HepG2 (cell line): ENCODE results near the gene SLC22A23. TPM values are rescaled to one million over a fixed set of nuclear protein-coding genes. Genes with fewer than 3 reads are reported as not detected.

Source experiments
- ARNT2 ChIP-seq: sonication (generic); formaldehyde crosslinking; IDR thresholded peaks from 2 replicates; pipeline ENCODE4 v1.8.0; 2022; ENCODE audit warnings: mild to moderate bottlenecking, low read depth, missing genetic modification reagents, moderate library complexity
- CEBPB ChIP-seq: IDR thresholded peaks from 2 replicates; pipeline ENCODE4 v1.6.1; 2011; ENCODE audit warnings: low read depth, low read length, improper control_type of control experiment, borderline replicate concordance
- DNMT1 ChIP-seq: sonication (generic); formaldehyde crosslinking; IDR thresholded peaks from 2 replicates; pipeline ENCODE4 v1.5.1; 2020; ENCODE audit warnings: mild to moderate bottlenecking, missing genetic modification reagents
- GATAD1 ChIP-seq: IDR thresholded peaks from 2 replicates; pipeline ENCODE4 v1.6.1; 2016; ENCODE audit warnings: missing genetic modification reagents, missing compliant biosample characterization
- IKZF1 ChIP-seq: fragments of 450-650 bp; IDR thresholded peaks from 2 replicates; pipeline ENCODE4 v1.7.1; 2016
- KDM2A ChIP-seq: sonication (generic); formaldehyde crosslinking; IDR thresholded peaks from 2 replicates; pipeline ENCODE4 v1.4.0; 2020; ENCODE audit warnings: low read depth, missing genetic modification reagents, borderline replicate concordance
- KDM4B ChIP-seq: sonication (generic); formaldehyde crosslinking; IDR thresholded peaks from 2 replicates; pipeline ENCODE4 v1.4.0; 2020; ENCODE audit warnings: missing genetic modification reagents
- LCORL ChIP-seq, 2 experiments: fragments of 450-650 bp in 1 of 2; sonication (generic) in 1 of 2; formaldehyde crosslinking in 1 of 2; IDR thresholded peaks; 2 replicates each; pipeline versions ENCODE4 v1.5.0 to v1.6.1; 2017 to 2020; ENCODE audit warnings: antibody characterized with exemption in 1 of 2, missing genetic modification reagents in 1 of 2
- MED13 ChIP-seq: sonication (generic); formaldehyde crosslinking; IDR thresholded peaks from 2 replicates; pipeline ENCODE4 v1.5.0; 2020; ENCODE audit warnings: missing genetic modification reagents
- NFKB2 ChIP-seq: sonication (generic); formaldehyde crosslinking; IDR thresholded peaks from 2 replicates; pipeline ENCODE4 v1.4.0; 2020; ENCODE audit warnings: missing genetic modification reagents, borderline replicate concordance
- NR2C2 ChIP-seq: sonication (generic); formaldehyde crosslinking; IDR thresholded peaks from 2 replicates; pipeline ENCODE4 v1.4.0; 2020; ENCODE audit warnings: missing genetic modification reagents, mild to moderate bottlenecking, moderate library complexity, borderline replicate concordance
- NRL ChIP-seq: sonication (generic); formaldehyde crosslinking; IDR thresholded peaks from 2 replicates; pipeline ENCODE4 v1.5.0; 2020; ENCODE audit warnings: missing genetic modification reagents, mild to moderate bottlenecking, moderate library complexity, borderline replicate concordance
- SRSF4 ChIP-seq: fragments of 200-400 bp; formaldehyde crosslinking; IDR thresholded peaks from one replicate; pipeline ENCODE4 v1.6.1; 2018; ENCODE audit warnings: mild to moderate bottlenecking, low read depth, low read length, moderate library complexity; ENCODE audit not compliant: poor library complexity, severe bottlenecking
- SRSF9 ChIP-seq: fragments of 200-400 bp; formaldehyde crosslinking; IDR thresholded peaks from 2 replicates; pipeline ENCODE4 v1.6.1; 2018; ENCODE audit warnings: borderline replicate concordance, mild to moderate bottlenecking, low read depth, low read length; ENCODE audit not compliant: insufficient read depth, poor library complexity, severe bottlenecking
- STAG1 ChIP-seq: sonication (generic); formaldehyde crosslinking; IDR thresholded peaks from 2 replicates; pipeline ENCODE4 v1.4.0; 2020; ENCODE audit warnings: missing genetic modification reagents
- TCF7 ChIP-seq: sonication (generic); IDR thresholded peaks from 2 replicates; pipeline ENCODE4 v1.6.1; 2016; ENCODE audit warnings: antibody characterized with exemption, low read depth
- XBP1 ChIP-seq: sonication (generic); formaldehyde crosslinking; IDR thresholded peaks from 2 replicates; pipeline ENCODE4 v1.5.0; 2020; ENCODE audit warnings: missing genetic modification reagents
- ZNF296 ChIP-seq: sonication (generic); formaldehyde crosslinking; conservative IDR thresholded peaks from 2 replicates; pipeline ENCODE4 v1.5.0; 2020; ENCODE audit warnings: mild to moderate bottlenecking, missing genetic modification reagents
- ZNF709 ChIP-seq: sonication (generic); formaldehyde crosslinking; IDR thresholded peaks from 2 replicates; pipeline ENCODE4 v1.5.0; 2020; ENCODE audit warnings: mild to moderate bottlenecking, missing genetic modification reagents
- ZSCAN29 ChIP-seq: sonication (generic); formaldehyde crosslinking; conservative IDR thresholded peaks from 2 replicates; pipeline ENCODE4 v1.4.0; 2020; ENCODE audit warnings: mild to moderate bottlenecking, missing genetic modification reagents
- polyA plus RNA-seq, 8 experiments: library from polyadenylated mRNA; depleted of rRNA in 3 of 8; stranded (reverse) in 7 of 8; unstranded in 1 of 8; fragments of >200 nt; fragmentation: Illumina TruSeq in 4 of 8; extraction: Trizol in 4 of 8; gene quantifications; 2 replicates each; pipeline versions ENCODE4 v1.2.1 to v1.2.3, GENCODE V29; 2011 to 2016; ENCODE audit warnings: low read depth in 4 of 8, missing spikeins in 1 of 8, mixed read lengths in 1 of 8; ENCODE audit not compliant: insufficient read depth in 1 of 8
- total RNA-seq, 5 experiments: library from RNA; depleted of rRNA; stranded (reverse); fragments of >200 nt; fragmentation: Illumina TruSeq; extraction: Trizol; gene quantifications; 2 replicates each; pipeline ENCODE4 v1.2.3, GENCODE V29; 2016; ENCODE audit warnings: low read depth in 1 of 5
- TF ChIP-seq, protein P1 (sequence below): sonication (generic); formaldehyde crosslinking; IDR thresholded peaks from 2 replicates; pipeline ENCODE4 v1.5.0; 2020; ENCODE audit warnings: missing genetic modification reagents, mild to moderate bottlenecking, borderline replicate concordance
- TF ChIP-seq, protein P2 (sequence below): sonication (generic); formaldehyde crosslinking; IDR thresholded peaks from 2 replicates; pipeline ENCODE4 v1.5.0; 2020; ENCODE audit warnings: mild to moderate bottlenecking, missing genetic modification reagents, borderline replicate concordance
- TF ChIP-seq, protein P3 (sequence below): IDR thresholded peaks from 2 replicates; pipeline ENCODE4 v1.6.1; 2016; ENCODE audit warnings: low read depth
- TF ChIP-seq, protein P4 (sequence below): sonication (generic); formaldehyde crosslinking; IDR thresholded peaks from 2 replicates; pipeline ENCODE4 v1.5.1; 2020; ENCODE audit warnings: missing genetic modification reagents, mild to moderate bottlenecking, borderline replicate concordance

The SLC22A23 gene
- total and polyA plus RNA-seq, 2 of the 13 experiments (the other 11 are each of a cell fraction or from before 2014, with no cell fraction given): 11.8 to 17.5 TPM

DNA sequence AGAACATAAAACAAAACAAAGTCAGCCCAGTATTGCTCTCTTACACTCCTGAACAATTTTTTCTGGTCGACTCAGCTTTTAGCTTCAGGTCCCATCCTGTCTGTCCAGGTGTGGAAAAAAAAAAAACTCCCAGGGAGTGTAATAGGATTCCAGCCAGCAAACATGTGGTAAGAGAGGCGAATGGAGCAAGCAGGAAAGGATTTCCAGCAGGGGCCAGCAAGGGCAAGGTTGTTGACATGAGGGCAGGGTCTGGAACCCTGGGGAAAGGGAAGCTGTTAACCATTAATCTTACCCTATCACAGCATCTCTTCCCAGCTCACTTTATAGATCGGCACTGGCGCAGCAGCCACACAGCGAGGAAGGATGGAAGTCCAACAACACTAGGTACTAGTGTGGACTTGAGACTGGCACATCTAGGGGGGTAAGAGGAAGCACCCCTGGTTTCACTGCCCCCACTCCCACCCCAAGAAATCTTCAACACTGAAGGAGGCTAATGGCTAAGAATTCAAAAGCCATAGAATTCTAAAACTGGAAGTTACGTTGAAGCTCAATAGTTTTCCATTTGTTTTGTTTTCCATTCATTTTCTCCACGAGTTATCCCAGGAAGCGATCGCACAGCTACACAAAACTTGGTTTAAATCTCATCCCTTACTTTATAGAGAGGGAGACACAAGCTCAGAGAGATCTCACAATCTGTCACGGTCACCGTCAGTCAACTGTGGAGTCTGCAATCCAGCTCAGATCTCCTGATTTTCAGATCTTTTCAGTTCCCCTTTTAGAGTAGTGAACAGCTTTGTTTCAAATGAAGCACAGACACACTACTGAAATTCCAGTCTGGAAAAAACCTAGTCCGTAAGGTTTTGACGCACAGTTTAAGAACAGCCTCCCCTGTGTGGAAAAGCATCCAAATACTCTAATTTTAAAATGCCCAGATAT is 53.3 kb downstream of the SLC22A23 start (continued):
- TF ChIP-seq, protein P1, sequence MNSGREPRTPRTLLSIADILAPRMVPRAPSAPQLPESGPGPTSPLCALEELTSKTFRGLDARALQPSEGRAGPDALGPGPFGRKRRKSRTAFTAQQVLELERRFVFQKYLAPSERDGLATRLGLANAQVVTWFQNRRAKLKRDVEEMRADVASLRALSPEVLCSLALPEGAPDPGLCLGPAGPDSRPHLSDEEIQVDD (CRISPR knock-in tag): no peak
- peak; percentile 80 for TF ChIP-seq TCF7
- TF ChIP-seq, protein P2, sequence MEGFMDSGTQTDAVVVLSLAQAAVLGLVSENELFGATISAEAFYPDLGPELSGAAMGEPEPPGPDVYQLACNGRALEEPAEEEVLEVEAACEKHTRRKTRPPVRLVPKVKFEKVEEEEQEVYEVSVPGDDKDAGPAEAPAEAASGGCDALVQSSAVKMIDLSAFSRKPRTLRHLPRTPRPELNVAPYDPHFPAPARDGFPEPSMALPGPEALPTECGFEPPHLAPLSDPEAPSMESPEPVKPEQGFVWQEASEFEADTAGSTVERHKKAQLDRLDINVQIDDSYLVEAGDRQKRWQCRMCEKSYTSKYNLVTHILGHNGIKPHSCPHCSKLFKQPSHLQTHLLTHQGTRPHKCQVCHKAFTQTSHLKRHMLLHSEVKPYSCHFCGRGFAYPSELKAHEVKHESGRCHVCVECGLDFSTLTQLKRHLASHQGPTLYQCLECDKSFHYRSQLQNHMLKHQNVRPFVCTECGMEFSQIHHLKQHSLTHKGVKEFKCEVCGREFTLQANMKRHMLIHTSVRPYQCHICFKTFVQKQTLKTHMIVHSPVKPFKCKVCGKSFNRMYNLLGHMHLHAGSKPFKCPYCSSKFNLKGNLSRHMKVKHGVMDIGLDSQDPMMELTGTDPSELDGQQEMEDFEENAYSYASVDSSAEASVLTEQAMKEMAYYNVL (CRISPR knock-in tag): peak; percentile 95
- TF ChIP-seq STAG1 (CRISPR knock-in tag): peak; percentile 59
- TF ChIP-seq ZNF296 (CRISPR knock-in tag): no peak
- no peak for TF ChIP-seq NFKB2 (CRISPR knock-in tag)
- no peak for TF ChIP-seq SRSF4
- TF ChIP-seq ZSCAN29: 0 out of 2 replicates have a peak, but pooled peaks have one; percentile 49
- peak; percentile 92 for TF ChIP-seq CEBPB
- TF ChIP-seq LCORL (IDR thresholded peaks at IDR 0.05): no peak
- peak; percentile 97 for TF ChIP-seq LCORL (CRISPR knock-in tag; IDR thresholded peaks at IDR 0.05)
- peak; percentile 71; the same call in 1 of the 2 replicates for TF ChIP-seq KDM4B
- TF ChIP-seq, protein P3, sequence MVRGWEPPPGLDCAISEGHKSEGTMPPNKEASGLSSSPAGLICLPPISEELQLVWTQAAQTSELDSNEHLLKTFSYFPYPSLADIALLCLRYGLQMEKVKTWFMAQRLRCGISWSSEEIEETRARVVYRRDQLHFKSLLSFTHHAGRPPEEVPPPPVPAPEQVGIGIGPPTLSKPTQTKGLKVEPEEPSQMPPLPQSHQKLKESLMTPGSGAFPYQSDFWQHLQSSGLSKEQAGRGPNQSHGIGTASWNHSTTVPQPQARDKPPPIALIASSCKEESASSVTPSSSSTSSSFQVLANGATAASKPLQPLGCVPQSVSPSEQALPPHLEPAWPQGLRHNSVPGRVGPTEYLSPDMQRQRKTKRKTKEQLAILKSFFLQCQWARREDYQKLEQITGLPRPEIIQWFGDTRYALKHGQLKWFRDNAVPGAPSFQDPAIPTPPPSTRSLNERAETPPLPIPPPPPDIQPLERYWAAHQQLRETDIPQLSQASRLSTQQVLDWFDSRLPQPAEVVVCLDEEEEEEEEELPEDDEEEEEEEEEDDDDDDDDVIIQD: peak; percentile 99
- TF ChIP-seq, protein P4, sequence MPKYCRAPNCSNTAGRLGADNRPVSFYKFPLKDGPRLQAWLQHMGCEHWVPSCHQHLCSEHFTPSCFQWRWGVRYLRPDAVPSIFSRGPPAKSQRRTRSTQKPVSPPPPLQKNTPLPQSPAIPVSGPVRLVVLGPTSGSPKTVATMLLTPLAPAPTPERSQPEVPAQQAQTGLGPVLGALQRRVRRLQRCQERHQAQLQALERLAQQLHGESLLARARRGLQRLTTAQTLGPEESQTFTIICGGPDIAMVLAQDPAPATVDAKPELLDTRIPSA (CRISPR knock-in tag): no peak
- no peak for TF ChIP-seq XBP1 (CRISPR knock-in tag)
- no peak for TF ChIP-seq IKZF1
- 0 out of 2 replicates have a peak, but pooled peaks have one; percentile 76 for TF ChIP-seq DNMT1 (CRISPR knock-in tag)
- TF ChIP-seq KDM2A (CRISPR knock-in tag): peak; percentile 90
- TF ChIP-seq ARNT2 (CRISPR knock-in tag): peak; percentile 92
- peak; percentile 72; the same call in 1 of the 2 replicates for TF ChIP-seq GATAD1 (CRISPR knock-in tag)
- TF ChIP-seq MED13 (CRISPR knock-in tag): peak; percentile 97; the same call in 1 of the 2 replicates
- peak; percentile 83; the same call in 1 of the 2 replicates for TF ChIP-seq ZNF709 (CRISPR knock-in tag)
- peak; percentile 67; the same call in 1 of the 2 replicates for TF ChIP-seq NR2C2 (CRISPR knock-in tag)
- no peak for TF ChIP-seq SRSF9
- TF ChIP-seq NRL (CRISPR knock-in tag): no peak
